ENCODE measurements around the gene LPP.

Gene LPP

GRCh38 chr3:188926741-188927511, 773.0 kb downstream of the LPP start:
- H3K27ac ChIP-seq (ENCODE audit: low read length) = no peak overlapping the region
- H3K4me2 ChIP-seq (ENCODE audit: insufficient read depth, low read length) = no peak overlapping the region
- H3K9ac ChIP-seq (ENCODE audit: low read depth, low read length) = no peak overlapping the region
- H3K4me3 ChIP-seq (ENCODE audit: low read depth in 1 of 2, low read length in 2 of 2) = no peak overlapping the region
- H3K9me3 ChIP-seq (ENCODE audit: insufficient read depth, low read length, severe bottlenecking) = no peaks in the 10 kb centered on the region
- H3K36me3 ChIP-seq (ENCODE audit: insufficient read depth, low read length) = no peaks in the 10 kb centered on the region
- no peaks in the 10 kb centered on the region for H3K79me2 ChIP-seq (ENCODE audit: insufficient read depth, low read length)
- H4K20me1 ChIP-seq (ENCODE audit: insufficient read depth, low read length) = no peaks in the 10 kb centered on the region
- DNase-seq (no peak), ATAC-seq (ENCODE audit: insufficient read depth, low read depth) (no peak)
- TF ChIP-seq CTCF (IDR thresholded peaks at IDR 0.05; ENCODE audit: borderline replicate concordance, extremely low read depth, low read length, poor library complexity, severe bottlenecking) (no peak), EZH2 (IDR thresholded peaks at IDR 0.05; ENCODE audit: borderline replicate concordance, low read depth, low read length, severe bottlenecking) (no peak)
- no peak overlapping the region for H2AFZ ChIP-seq (ENCODE audit: low read depth, low read length)
- H3K4me1 ChIP-seq (ENCODE audit: insufficient read depth, low read length) = no peaks in the 10 kb centered on the region
- H3K27me3 ChIP-seq (ENCODE audit: insufficient read depth, low read length, poor library complexity) = no peaks in the 10 kb centered on the region

- no peaks in the 10 kb centered on the region for H3K27me3 ChIP-seq (ENCODE audit: insufficient read depth, low read length, poor library complexity)
- H3K9me3 ChIP-seq (ENCODE audit: insufficient read depth, low read length, severe bottlenecking) = no peaks in the 10 kb centered on the region
- H3K9ac ChIP-seq (ENCODE audit: low read depth, low read length) = no peak overlapping the region
- no peaks in the 10 kb centered on the region for H3K4me1 ChIP-seq (ENCODE audit: insufficient read depth, low read length)
- ATAC-seq (ENCODE audit: insufficient read depth, low read depth) (no peak), DNase-seq (no peak)
- no peaks in the 10 kb centered on the region for H4K20me1 ChIP-seq (ENCODE audit: insufficient read depth, low read length)
- H3K79me2 ChIP-seq (ENCODE audit: insufficient read depth, low read length) = no peaks in the 10 kb centered on the region
- H3K27ac ChIP-seq (ENCODE audit: low read length) = no peak overlapping the region
- H3K4me2 ChIP-seq (ENCODE audit: insufficient read depth, low read length) = no peak overlapping the region
- no peak overlapping the region for H3K4me3 ChIP-seq (ENCODE audit: low read depth in 1 of 2, low read length in 2 of 2)
- H2AFZ ChIP-seq (ENCODE audit: low read depth, low read length) = no peak overlapping the region
- no peaks in the 10 kb centered on the region for H3K36me3 ChIP-seq (ENCODE audit: insufficient read depth, low read length)
- TF ChIP-seq EZH2 (IDR thresholded peaks at IDR 0.05; ENCODE audit: borderline replicate concordance, low read depth, low read length, severe bottlenecking) (no peak), CTCF (IDR thresholded peaks at IDR 0.05; ENCODE audit: borderline replicate concordance, extremely low read depth, low read length, poor library complexity, severe bottlenecking) (no peak)
These were observed 774.0 kb downstream of the LPP start for GRCh38 chr3:188927971-188928370.

- Histone ChIP-seq H3K27ac (ENCODE audit: low read length) (no peak overlapping the region), H3K36me3 (ENCODE audit: insufficient read depth, low read length) (no peaks in the 10 kb centered on the region), H3K79me2 (ENCODE audit: insufficient read depth, low read length) (no peaks in the 10 kb centered on the region), H2AFZ (ENCODE audit: low read depth, low read length) (no peak overlapping the region), H4K20me1 (ENCODE audit: insufficient read depth, low read length) (no peaks in the 10 kb centered on the region), H3K27me3 (ENCODE audit: insufficient read depth, low read length, poor library complexity) (no peaks in the 10 kb centered on the region), H3K4me3 (ENCODE audit: low read depth in 1 of 2, low read length in 2 of 2) (no peak overlapping the region), H3K4me1 (ENCODE audit: insufficient read depth, low read length) (no peaks in the 10 kb centered on the region), H3K9me3 (ENCODE audit: insufficient read depth, low read length, severe bottlenecking) (no peaks in the 10 kb centered on the region), H3K4me2 (ENCODE audit: insufficient read depth, low read length) (no peak overlapping the region), H3K9ac (ENCODE audit: low read depth, low read length) (no peak overlapping the region)
- DNase-seq (no peak), ATAC-seq (ENCODE audit: insufficient read depth, low read depth) (no peak)
- no peak for TF ChIP-seq CTCF (IDR thresholded peaks at IDR 0.05; ENCODE audit: borderline replicate concordance, extremely low read depth, low read length, poor library complexity, severe bottlenecking)
- no peak for TF ChIP-seq EZH2 (IDR thresholded peaks at IDR 0.05; ENCODE audit: borderline replicate concordance, low read depth, low read length, severe bottlenecking)
These were observed 775.2 kb downstream of the LPP start for GRCh38 chr3:188929137-188929536.

Data from DND-41 (cell line).